GM19328 (cell line): ENCODE results near the gene SLC8A1.

Source experiments
- ATAC-seq: cut with Tn5 transposase; IDR thresholded peaks from one replicate; pipeline ENCODE4 v1.9.1; 2021; ENCODE audit warnings: mild to moderate bottlenecking, moderate library complexity; ENCODE audit not compliant: unreplicated experiment

The SLC8A1 gene

DNA sequence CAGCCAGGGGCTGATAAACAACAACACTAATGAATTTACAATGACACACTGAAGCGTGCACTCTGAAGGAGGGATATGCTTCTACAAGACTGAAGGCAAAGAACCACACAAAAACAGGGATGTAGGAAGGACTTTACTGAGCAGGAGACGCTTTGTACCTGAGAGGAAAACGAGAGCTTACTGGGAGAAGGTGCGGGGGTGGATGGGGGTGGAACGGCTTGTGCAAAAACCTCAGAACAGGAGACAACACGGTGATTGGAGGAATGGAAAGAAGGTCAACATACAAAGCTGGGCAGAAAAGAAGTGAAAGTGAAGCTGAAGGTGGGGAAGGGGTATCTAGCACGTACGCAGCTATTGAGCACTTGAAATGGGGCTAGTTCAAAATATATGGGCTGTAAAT, 93.1 kb downstream of the SLC8A1 start:
- no peak for ATAC-seq

- ATAC-seq, result no peak
These were observed 94.2 kb downstream of the SLC8A1 start for GRCh38 chr2:40357667-40358066.

DNA sequence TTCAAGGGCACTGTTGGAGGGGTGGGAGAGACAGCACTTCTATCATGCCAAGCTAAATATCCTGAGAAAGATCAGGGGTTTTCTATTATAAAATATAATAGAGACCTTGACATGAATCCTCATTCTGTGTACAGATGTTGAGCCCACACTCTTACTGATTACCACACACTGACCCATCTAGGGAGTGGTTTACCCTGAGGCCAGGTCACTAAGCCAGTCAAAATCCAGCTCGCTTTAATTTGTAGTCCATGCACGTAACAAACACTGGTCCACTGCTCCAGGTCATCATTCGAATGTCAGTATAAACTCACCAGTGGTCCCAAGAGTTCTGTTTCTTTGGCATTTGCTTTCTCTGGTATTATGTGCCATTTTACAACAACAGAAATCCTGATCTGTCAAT, 96.4 kb downstream of the SLC8A1 start:
- no peak for ATAC-seq

DNA sequence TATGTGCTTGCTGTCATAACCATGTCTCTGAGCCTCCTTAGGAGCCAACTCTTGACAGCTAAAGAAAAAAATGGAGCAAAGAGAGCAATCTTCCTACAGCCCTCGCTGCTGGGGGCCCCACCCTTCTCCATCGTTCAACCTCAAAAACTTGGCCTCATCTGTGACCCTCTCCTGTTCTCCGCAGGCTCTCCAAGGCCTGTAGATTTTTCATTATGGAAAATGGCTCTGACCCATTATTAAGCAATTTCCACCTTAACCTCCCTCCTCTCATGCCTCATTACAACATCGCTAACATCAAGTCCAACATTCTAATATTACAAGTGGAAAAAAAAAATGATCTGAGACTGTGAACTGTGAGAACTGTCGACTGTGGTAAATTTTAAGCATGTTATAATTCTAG, 98.7 kb downstream of the SLC8A1 start:
- no peak for ATAC-seq

GRCh38 chr2:40352703-40353099, 99.2 kb downstream of the SLC8A1 start:
- ATAC-seq, result no peak

GRCh38 chr2:40352041-40352702, 99.7 kb downstream of the SLC8A1 start:
- no peak for ATAC-seq

DNA sequence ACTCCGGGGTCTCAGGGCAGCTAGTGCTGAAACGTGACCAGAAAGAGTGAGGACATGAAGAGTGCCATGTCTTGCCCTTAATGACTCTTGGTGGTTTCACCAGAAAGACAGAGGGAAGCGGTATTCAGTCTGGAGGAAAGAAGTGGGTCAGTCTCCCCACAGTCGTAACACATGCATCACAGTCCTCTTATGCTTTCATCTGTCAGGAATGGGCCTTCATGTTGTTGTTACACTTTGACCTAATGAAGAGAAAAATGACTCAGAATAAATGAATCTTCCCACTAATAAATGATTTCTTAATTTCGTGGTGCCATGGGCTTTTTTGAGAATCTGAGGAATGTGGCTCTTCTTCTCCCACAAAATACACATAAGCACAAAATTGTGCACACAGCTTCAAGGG, 103.2 kb downstream of the SLC8A1 start:
- ATAC-seq, result no peak

GRCh38 chr2:40348038-40348437, 103.9 kb downstream of the SLC8A1 start:
- no peak for ATAC-seq

DNA sequence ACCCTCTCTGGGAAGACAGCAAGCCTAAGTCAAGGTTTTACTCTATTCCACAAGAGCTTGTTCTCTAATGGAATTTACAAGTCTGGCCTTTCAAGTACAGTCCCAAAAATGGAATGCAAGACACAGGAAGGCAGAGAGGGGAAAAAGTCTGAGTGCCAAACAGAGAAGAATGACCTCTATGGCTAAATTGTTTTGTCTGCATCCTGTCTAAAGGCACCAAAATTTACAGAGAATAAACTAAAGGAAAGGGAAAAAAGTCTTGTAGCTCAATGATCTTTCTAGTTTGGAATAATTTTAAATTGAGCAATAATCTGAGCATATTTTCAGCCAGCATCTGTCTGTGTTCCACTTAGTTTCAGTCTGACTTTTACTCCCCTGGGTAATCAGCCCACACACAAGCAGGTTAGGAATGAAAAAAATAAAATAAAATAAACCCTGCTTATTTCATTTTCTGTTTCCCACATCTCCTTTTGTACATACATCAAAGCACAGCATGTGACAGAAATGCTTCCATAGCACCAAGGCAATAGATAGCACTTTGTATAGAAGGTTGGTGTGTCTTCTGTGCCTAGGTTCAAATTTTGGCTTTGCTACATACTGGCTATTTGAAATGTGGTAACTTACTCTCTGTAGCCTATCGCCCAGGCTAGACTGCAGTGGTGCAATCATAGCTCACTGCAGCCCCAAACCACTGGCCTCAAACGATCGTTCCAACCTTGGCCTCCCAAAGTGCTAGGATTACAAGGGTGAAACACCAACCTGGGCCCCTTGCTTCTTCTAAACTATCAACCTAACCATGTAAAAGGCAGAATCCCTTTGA, 105.1 kb downstream of the SLC8A1 start:
- ATAC-seq, result no peak

DNA sequence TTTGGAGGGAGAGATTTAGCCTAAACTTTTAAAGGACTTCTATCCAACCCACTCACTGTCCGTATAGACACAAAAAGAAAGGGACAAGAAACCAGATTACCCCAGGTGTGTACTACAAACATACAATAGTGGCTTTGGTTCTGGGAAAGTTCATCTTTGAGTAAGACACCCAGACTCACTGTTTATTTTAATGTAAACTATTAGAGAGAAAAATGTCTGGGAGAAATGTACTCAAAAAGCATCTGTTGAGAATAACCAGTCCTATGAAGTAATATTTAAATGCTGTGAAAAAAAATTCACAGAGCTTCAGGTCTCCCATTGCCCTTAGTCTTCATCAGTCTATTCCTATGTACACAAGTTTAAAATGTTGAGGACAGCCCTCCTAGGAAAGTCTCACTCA, 107.5 kb downstream of the SLC8A1 start:
- no peak for ATAC-seq

DNA sequence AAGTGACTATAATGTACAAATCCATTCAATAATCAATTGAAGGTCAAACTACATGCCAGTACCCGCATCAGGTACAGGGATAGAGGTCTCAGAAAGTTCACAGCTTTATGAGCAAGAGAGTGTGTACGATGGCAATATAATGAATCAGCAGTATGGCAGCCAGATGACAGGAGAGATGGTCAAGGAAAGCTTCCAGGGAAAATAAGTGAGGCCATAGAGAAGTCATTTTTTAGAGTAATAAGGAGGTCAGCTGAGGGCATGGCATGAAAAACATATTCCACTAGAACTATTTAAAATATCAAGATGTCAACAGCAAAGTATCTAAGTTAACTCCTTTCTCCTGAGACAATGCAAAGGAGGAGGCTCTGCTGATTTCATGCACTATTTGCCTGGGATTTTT, 108.0 kb downstream of the SLC8A1 start:
- ATAC-seq, result no peak

- ATAC-seq, result no peak
These were observed 110.7 kb downstream of the SLC8A1 start for GRCh38 chr2:40341198-40341597.

GRCh38 chr2:40339026-40339425, 112.9 kb downstream of the SLC8A1 start:
- no peak for ATAC-seq

- no peak for ATAC-seq
These were observed 119.6 kb downstream of the SLC8A1 start for GRCh38 chr2:40332191-40332826.

DNA sequence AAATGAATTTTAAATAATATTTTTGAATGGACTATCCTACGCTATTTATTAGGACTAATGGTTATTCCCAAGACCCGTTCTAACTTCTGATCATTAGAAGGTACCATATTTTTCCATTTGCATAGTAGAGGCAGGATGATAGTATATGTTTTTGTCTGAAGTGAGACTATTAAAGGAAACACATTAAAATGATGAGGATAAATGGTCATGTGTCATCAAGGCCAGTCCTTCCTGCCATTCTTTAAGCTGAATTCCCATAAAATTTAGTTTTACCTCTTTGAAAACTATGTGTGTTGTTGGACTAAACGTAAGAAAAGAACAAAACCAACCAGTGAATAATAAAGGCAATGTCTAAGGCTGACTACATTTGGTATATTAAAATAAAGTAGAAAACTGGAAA, 121.8 kb downstream of the SLC8A1 start:
- no peak for ATAC-seq

DNA sequence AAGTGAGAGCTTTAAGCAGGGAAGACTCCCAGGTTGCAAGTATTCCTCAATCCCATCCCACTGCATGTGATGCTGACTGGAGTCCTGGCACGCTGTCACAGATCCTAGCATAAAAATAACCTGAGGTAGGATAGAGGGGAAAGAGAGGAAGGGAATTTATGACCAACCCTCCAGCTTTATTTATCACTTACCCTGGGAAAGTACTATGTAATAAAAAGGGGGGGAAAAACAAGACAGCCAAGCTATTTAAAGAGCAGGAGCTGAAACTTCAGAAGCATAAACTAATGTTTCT, 122.2 kb downstream of the SLC8A1 start:
- no peak for ATAC-seq

DNA sequence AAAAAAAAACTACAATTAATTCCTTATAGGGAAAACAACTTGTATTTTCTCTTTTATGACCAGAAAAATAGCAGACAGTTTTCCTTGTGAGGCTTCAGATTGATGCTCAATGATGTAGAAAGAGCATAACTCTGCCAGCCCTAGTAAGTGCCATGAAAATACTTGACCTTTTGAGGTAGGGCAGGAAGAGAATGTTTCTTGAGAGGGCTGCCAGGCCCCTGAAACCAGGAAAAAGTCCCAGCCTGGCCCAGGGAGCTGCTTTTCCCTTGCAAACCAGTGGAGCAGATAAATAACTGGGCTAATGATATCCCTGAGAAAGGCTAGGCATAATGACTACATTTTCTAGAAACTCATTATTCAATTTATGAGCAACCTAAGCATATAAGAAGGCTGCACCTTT, 126.8 kb downstream of the SLC8A1 start:
- no peak for ATAC-seq

GRCh38 chr2:40324656-40325055, 127.2 kb downstream of the SLC8A1 start:
- ATAC-seq, result no peak

DNA sequence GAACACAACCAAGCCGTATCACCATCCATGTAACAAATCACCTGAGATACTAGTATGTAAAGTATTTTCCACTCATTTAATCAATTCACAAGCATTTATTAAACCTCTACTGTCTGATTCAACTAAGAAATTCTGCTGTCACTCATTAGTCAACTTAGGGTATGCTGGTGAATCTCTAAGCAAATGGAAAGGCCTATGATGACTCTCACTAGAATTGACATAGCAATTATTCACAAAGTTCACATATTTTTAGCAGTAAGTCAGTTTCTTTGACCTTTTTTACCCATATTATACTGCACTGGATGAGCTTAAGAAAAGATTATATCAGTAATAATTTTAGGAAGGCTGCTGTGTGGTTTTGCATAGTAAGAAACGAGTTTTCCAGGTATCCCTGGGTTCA, 130.1 kb downstream of the SLC8A1 start:
- ATAC-seq, result no peak

GRCh38 chr2:40321016-40321623, 130.8 kb downstream of the SLC8A1 start:
- peak; percentile 77 for ATAC-seq

- no peak for ATAC-seq
These were observed 133.0 kb downstream of the SLC8A1 start for GRCh38 chr2:40318921-40319320.

DNA sequence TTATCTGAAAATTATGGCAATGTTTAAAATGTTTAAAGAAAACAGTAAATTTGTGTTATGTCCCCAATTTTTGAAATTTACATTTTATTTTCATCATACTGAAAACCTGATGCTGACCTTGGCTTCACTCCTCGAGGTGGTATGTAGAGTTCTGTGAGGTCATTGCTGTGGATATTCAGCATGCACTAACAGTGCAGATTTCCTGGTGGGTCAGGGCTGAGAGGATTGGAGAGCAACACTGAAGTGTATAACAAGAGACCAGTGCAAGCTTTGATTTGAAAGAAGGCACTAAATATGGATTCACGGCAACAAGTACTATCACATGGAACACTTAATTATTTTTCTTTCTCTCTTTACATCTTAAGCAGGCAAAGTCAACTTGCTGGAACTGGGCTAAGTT, 134.1 kb downstream of the SLC8A1 start:
- ATAC-seq, result no peak
